Prostate gland (tissue), 2 donors: ENCODE measurements around the gene MAP7D2.

Experiments used
- POLR2A ChIP-seq: fragments of 450-650 bp; IDR thresholded peaks from one replicate; pipeline ENCODE4 v1.6.1; 2016; ENCODE audit warnings: antibody characterized with exemption, mild to moderate bottlenecking
- POLR2AphosphoS5 ChIP-seq: sonication (generic); formaldehyde crosslinking; IDR thresholded peaks from one replicate; pipeline ENCODE4 v1.6.1; 2017; ENCODE audit warnings: antibody characterized with exemption
- TF ChIP-seq, protein P1 (sequence below), 4 experiments: fragments of 200-600 bp in 2 of 4; fragments of 450-650 bp in 2 of 4; sonication (generic) in 2 of 4; IDR thresholded peaks; 1 replicate in 3 of 4; 2 replicates in 1 of 4; pipeline ENCODE4 v1.5.1; 2016 to 2019; ENCODE audit warnings: antibody characterized with exemption in 4 of 4, mild to moderate bottlenecking in 2 of 4, moderate library complexity in 2 of 4

GRCh38 chrX:20067709-20068561, 48.8 kb downstream of the MAP7D2 start:
- TF ChIP-seq POLR2A (no peak), POLR2AphosphoS5 (peak; percentile 34)
- TF ChIP-seq, protein P1, sequence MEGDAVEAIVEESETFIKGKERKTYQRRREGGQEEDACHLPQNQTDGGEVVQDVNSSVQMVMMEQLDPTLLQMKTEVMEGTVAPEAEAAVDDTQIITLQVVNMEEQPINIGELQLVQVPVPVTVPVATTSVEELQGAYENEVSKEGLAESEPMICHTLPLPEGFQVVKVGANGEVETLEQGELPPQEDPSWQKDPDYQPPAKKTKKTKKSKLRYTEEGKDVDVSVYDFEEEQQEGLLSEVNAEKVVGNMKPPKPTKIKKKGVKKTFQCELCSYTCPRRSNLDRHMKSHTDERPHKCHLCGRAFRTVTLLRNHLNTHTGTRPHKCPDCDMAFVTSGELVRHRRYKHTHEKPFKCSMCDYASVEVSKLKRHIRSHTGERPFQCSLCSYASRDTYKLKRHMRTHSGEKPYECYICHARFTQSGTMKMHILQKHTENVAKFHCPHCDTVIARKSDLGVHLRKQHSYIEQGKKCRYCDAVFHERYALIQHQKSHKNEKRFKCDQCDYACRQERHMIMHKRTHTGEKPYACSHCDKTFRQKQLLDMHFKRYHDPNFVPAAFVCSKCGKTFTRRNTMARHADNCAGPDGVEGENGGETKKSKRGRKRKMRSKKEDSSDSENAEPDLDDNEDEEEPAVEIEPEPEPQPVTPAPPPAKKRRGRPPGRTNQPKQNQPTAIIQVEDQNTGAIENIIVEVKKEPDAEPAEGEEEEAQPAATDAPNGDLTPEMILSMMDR (IDR thresholded peaks at IDR 0.05) = no peak
